ENCODE measurements around the gene KIAA0825. TPM values are rescaled to one million over a fixed set of nuclear protein-coding genes. Genes with fewer than 3 reads are reported as not detected.

KIAA0825 gene
- total and polyA plus RNA-seq, 2 of the 8 experiments (the other 6 are each of a cell fraction or from before 2014, with no cell fraction given) = 0.60 to 1.0 TPM

DNA sequence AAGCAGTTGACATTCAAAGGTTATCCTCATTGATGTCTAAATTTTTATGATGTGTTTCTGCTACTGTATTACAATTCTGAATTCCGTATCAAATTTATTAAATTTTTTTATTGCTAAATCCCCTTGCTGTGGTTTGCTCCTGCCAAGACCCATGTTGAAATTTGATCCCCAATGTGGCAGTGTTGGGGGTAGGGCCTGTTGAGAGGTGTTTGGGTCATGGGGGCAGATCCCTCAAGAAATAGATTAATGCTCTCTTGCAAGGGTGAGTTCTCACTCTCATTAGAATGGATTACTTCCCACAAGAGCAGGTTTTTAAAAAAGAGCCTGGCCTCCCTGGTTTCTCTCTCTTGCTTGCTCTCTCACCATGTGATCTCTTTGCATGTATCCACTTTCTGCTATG is 442.5 kb downstream of the KIAA0825 start:
- 96% methylated on average over 1 of the region's 1 CpG; no CpG with 5 or more reads in 1 of the 2 experiments for WGBS, 2 experiments (ENCODE audit: extremely low coverage in 1 of 2, insufficient coverage in 1 of 2, insufficient read length in 1 of 2, insufficient replicate concordance in 2 of 2, low coverage in 1 of 2, low lambda C conversion rate in 2 of 2, missing lambda C conversion rate in 1 of 2)
- TF ChIP-seq RXRA (IDR thresholded peaks at IDR 0.05; ENCODE audit: insufficient read depth, low read depth, low read length) (no peak), KDM4A (IDR thresholded peaks at IDR 0.05; ENCODE audit: low read depth, low read length, severe bottlenecking) (no peak), SIX5 (IDR thresholded peaks at IDR 0.05; ENCODE audit: low read depth, low read length) (no peak), GTF2F1 (IDR thresholded peaks at IDR 0.05; ENCODE audit: borderline replicate concordance, low read depth, low read length) (no peak), YY1 (IDR thresholded peaks at IDR 0.05; ENCODE audit: low read depth, low read length) (no peak)
- TF ChIP-seq, protein P1, sequence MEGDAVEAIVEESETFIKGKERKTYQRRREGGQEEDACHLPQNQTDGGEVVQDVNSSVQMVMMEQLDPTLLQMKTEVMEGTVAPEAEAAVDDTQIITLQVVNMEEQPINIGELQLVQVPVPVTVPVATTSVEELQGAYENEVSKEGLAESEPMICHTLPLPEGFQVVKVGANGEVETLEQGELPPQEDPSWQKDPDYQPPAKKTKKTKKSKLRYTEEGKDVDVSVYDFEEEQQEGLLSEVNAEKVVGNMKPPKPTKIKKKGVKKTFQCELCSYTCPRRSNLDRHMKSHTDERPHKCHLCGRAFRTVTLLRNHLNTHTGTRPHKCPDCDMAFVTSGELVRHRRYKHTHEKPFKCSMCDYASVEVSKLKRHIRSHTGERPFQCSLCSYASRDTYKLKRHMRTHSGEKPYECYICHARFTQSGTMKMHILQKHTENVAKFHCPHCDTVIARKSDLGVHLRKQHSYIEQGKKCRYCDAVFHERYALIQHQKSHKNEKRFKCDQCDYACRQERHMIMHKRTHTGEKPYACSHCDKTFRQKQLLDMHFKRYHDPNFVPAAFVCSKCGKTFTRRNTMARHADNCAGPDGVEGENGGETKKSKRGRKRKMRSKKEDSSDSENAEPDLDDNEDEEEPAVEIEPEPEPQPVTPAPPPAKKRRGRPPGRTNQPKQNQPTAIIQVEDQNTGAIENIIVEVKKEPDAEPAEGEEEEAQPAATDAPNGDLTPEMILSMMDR (IDR thresholded peaks at IDR 0.05; ENCODE audit: control extremely low read depth in 1 of 3, insufficient read depth in 1 of 3, low read depth in 1 of 3, low read length in 3 of 3) = no peak
- Histone ChIP-seq H3K14ac (ENCODE audit: insufficient read length) (no peak overlapping the region), H2BK120ac (replicated peaks; ENCODE audit: low read depth, low read length) (no peak overlapping the region), H3K9me3 (ENCODE audit: insufficient read depth in 2 of 2, low read depth in 1 of 2, low read length in 1 of 2) (no peaks in the 10 kb centered on the region), H3K36me3 (ENCODE audit: control insufficient read depth in 2 of 4, insufficient read depth in 4 of 4, low read length in 3 of 4) (peaks cover 0 to 5% (median 2%) of the 10 kb centered on the region in 4 experiments; a peak in 3 of 8 replicates), H3K4me3 (ENCODE audit: extremely low read depth in 1 of 4, insufficient read depth in 2 of 4, low read depth in 3 of 4, low read length in 4 of 4) (no peak overlapping the region), H3K23ac (ENCODE audit: insufficient read length) (no peak overlapping the region), H2BK12ac (ENCODE audit: low read depth, low read length) (no peak overlapping the region), H2AFZ (ENCODE audit: low read length) (no peak overlapping the region), H3K9ac (replicated peaks in 1 of 4; ENCODE audit: extremely low read depth in 1 of 4, low read depth in 3 of 4, low read length in 3 of 4) (no peak overlapping the region), H3K4me2 (ENCODE audit: insufficient read depth in 1 of 2, low read depth in 2 of 2, low read length in 2 of 2) (no peak overlapping the region; a peak in 1 of 4 replicates), H3K79me1 (ENCODE audit: low read depth, low read length) (no peaks in the 10 kb centered on the region), H4K91ac (replicated peaks; ENCODE audit: insufficient read length, low read length) (no peak overlapping the region), H4K5ac (ENCODE audit: insufficient read length, low read depth, low read length) (peak overlapping the region; percentile 73), H3K56ac (replicated peaks; ENCODE audit: insufficient read length, low read depth, low read length) (no peak overlapping the region), H3K27ac (ENCODE audit: low read depth, low read length) (no peak overlapping the region), H3K4ac (replicated peaks; ENCODE audit: insufficient read length, low read depth, low read length) (no peak overlapping the region), H2BK20ac (ENCODE audit: low read length) (no peak overlapping the region), H3K18ac (ENCODE audit: extremely low read depth, low read length) (no peak overlapping the region), H2AK5ac (ENCODE audit: low read depth, low read length) (no peak overlapping the region), H4K20me1 (replicated peaks in 1 of 2; ENCODE audit: control insufficient read depth in 1 of 2, insufficient read depth in 2 of 2, low read length in 2 of 2) (no peaks in the 10 kb centered on the region), H3K4me1 (replicated peaks in 1 of 4; ENCODE audit: control insufficient read depth in 3 of 4, insufficient read depth in 4 of 4, low read length in 3 of 4) (peaks cover 0 to 6% (median 2%) of the 10 kb centered on the region in 4 experiments; a peak in 2 of 7 replicates), H2BK15ac (ENCODE audit: low read length) (no peak overlapping the region), H3K23me2 (ENCODE audit: low read depth, low read length) (no peaks in the 10 kb centered on the region), H3K79me2 (ENCODE audit: control insufficient read depth in 1 of 2, insufficient read depth in 2 of 2, low read length in 2 of 2) (peaks cover 0 to 23% of the 10 kb centered on the region in 2 experiments; a peak in 2 of 4 replicates), H3K27me3 (replicated peaks in 1 of 4; ENCODE audit: control insufficient read depth in 3 of 4, extremely low read depth in 1 of 4, insufficient read depth in 3 of 4, low read length in 3 of 4) (no peaks in the 10 kb centered on the region), H2BK5ac (ENCODE audit: low read depth, low read length) (no peak overlapping the region), H4K8ac (ENCODE audit: extremely low read depth, insufficient read depth, low read length) (no peak overlapping the region)
- ChIA-PET CTCF (ENCODE audit: partially characterized antibody) (no interaction called here), POLR2A (ENCODE audit: partially characterized antibody) (no interaction called here)
- DNase-seq (ENCODE audit: low read depth in 1 of 2, low spot score in 2 of 2) (no peak), FAIRE-seq (no peak)
